ENCODE results near the gene ZNF79. TPM values are rescaled to one million over a fixed set of nuclear protein-coding genes. Genes with fewer than 3 reads are reported as not detected.

ZNF79 gene
- total and polyA plus RNA-seq, 2 of the 4 experiments (the other 2 are of a cell fraction) = 5.6 to 15.4 TPM

DNA sequence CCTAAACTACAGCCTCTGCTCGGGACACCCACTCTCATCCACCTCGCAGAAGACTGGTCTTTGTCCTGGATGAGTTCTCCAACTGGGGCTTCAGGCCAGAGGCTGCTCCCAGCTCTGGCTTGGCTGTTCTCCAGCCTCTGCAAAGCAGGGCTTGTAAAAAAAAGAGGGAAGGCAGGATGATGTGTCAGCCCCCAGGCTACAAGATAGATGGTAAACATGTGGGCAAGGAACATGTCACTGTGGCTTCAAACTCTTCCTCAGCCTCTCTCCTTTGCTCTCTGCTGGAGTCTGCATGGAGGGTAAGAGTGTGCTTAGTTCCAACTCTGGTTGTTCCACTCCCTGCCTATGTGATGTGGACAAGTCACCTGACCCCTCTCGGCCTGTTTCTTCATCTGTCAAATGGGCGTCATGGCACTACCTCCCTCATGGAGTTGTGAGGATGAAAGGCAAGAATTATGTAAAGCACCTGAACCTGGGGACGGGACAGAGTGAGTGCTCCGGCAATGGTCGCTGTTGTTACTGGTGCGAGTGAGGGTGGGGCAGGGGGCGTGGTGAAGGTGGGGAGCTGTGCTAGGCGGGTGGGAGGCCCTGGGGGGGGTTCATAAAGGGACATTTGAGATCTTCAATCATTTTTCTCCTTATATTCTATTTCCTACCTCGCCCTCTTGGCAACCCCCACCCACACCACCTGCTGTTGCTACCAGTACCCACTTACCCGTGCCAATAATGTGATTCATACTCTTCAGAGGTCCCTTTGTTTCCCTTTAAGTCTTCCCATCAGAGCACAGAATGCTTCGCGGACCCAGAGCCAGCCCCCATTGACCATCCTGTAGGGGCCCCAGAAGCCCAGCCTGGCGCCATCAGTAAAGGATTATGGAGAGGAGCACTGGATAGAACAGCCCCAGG is 6.8 kb upstream of the ZNF79 start:
- CTCF ChIA-PET = interaction anchor here (1.5 kb wide), 1 partner anchor 212 kb away, joined by 3 read pairs; no protein-coding TSS in a partner anchor
- dilution Hi-C loops (cut with HindIII; ENCODE audit: low sequenced_read_pairs, unreplicated experiment) = no loop called here
- Histone ChIP-seq H3K27ac (ENCODE audit: insufficient read depth, low read length) (no peak overlapping the region), H3K18ac (ENCODE audit: low read depth, low read length) (no peak overlapping the region), H3K27me3 (ENCODE audit: control insufficient read depth, insufficient read depth, low read length) (no peaks in the 10 kb centered on the region), H2BK15ac (ENCODE audit: low read depth, low read length) (no peak overlapping the region), H4K5ac (ENCODE audit: low read depth, low read length) (no peak overlapping the region), H3K36me3 (ENCODE audit: control insufficient read depth, insufficient read depth, low read length) (0 out of 2 replicates have a peak, but pooled peaks cover 2% of the 10 kb centered on the region), H3K4me2 (ENCODE audit: low read depth, low read length) (no peak overlapping the region), H3K4me1 (ENCODE audit: control insufficient read depth, insufficient read depth, low read length) (peaks cover 2% of the 10 kb centered on the region), H3K4me3 (ENCODE audit: insufficient read depth, low read depth, low read length) (no peak overlapping the region), H4K8ac (ENCODE audit: low read depth in 2 of 2, low read length in 2 of 2) (no peak overlapping the region), H2AFZ (replicated peaks; ENCODE audit: low read length, poor library complexity) (peak overlapping the region; percentile 40), H3K4ac (ENCODE audit: low read depth, low read length) (no peak overlapping the region), H3K79me1 (ENCODE audit: low read depth in 1 of 2, low read length in 2 of 2) (peaks cover 4 to 8% of the 10 kb centered on the region in 2 experiments), H3K9me1 (ENCODE audit: insufficient read depth, low read length) (peaks cover 9% of the 10 kb centered on the region; the same call in 1 of the 2 replicates), H2BK20ac (ENCODE audit: low read depth, low read length) (no peak overlapping the region), H4K91ac (ENCODE audit: insufficient read depth, low read depth, low read length) (no peak overlapping the region), H4K20me1 (ENCODE audit: insufficient read depth, low read length) (no peaks in the 10 kb centered on the region), H3K9me3 (ENCODE audit: control insufficient read depth, insufficient read depth, low read length) (no peaks in the 10 kb centered on the region), H2BK120ac (ENCODE audit: low read depth, low read length) (no peak overlapping the region), H3K23ac (ENCODE audit: low read depth, low read length) (no peak overlapping the region), H3K14ac (replicated peaks; ENCODE audit: low read depth, low read length) (no peak overlapping the region), H2BK5ac (ENCODE audit: low read depth, low read length, poor library complexity, severe bottlenecking) (no peak overlapping the region), H2AK9ac (replicated peaks; ENCODE audit: low read depth, low read length, poor library complexity) (no peak overlapping the region), H3K9ac (ENCODE audit: low read depth, low read length) (no peak overlapping the region), H3K56ac (ENCODE audit: extremely low read depth, insufficient read depth, low read length) (no peak overlapping the region), H2AK5ac (ENCODE audit: low read depth, low read length) (no peak overlapping the region)
- in situ Hi-C loops (cut with MboI; ENCODE audit: low sequenced_read_pairs) = no loop called here
- ATAC-seq (ENCODE audit: low read depth) (peak; percentile 52), DNase-seq (peak; percentile 78)
- POLR2A ChIA-PET (ENCODE audit: unreplicated experiment) = interaction anchor here (0.6 kb wide), 1 partner anchor 10 kb away, joined by 3 read pairs; no protein-coding TSS in a partner anchor
- intact Hi-C loops (cut with micrococcal nuclease) = no loop called here
- 75% methylated on average over 6 of the region's 15 CpGs; no CpG with 5 or more reads in 1 of the 2 experiments for WGBS, 2 experiments (ENCODE audit: extremely low coverage in 2 of 2, insufficient read length in 1 of 2)
- no TSS peak for BruUV-seq (replicated peaks)
- no peak for TF ChIP-seq POLR2A (IDR thresholded peaks at IDR 0.05; ENCODE audit: low read depth, low read length)
- no peak for TF ChIP-seq MAZ (IDR thresholded peaks at IDR 0.05; ENCODE audit: borderline replicate concordance, low read depth, low read length)
- no peak for TF ChIP-seq NFE2L2 (IDR thresholded peaks at IDR 0.05; ENCODE audit: low read depth, low read length)
- no peak for TF ChIP-seq RCOR1 (IDR thresholded peaks at IDR 0.05; ENCODE audit: insufficient replicate concordance, low read length)
- no peak for TF ChIP-seq MAFK (IDR thresholded peaks at IDR 0.05; ENCODE audit: low read depth, low read length)
- TF ChIP-seq CHD1 (IDR thresholded peaks at IDR 0.05; ENCODE audit: low read depth, low read length) = no peak
- TF ChIP-seq BHLHE40 (IDR thresholded peaks at IDR 0.05; ENCODE audit: low read depth, low read length) = no peak
- TF ChIP-seq SMC3 (IDR thresholded peaks at IDR 0.05; ENCODE audit: low read depth, low read length) = no peak
- TF ChIP-seq RFX5 (IDR thresholded peaks at IDR 0.05; ENCODE audit: low read depth, low read length) = no peak
- no peak for TF ChIP-seq MXI1 (IDR thresholded peaks at IDR 0.05; ENCODE audit: borderline replicate concordance, low read depth, low read length)
- TF ChIP-seq, protein P1, sequence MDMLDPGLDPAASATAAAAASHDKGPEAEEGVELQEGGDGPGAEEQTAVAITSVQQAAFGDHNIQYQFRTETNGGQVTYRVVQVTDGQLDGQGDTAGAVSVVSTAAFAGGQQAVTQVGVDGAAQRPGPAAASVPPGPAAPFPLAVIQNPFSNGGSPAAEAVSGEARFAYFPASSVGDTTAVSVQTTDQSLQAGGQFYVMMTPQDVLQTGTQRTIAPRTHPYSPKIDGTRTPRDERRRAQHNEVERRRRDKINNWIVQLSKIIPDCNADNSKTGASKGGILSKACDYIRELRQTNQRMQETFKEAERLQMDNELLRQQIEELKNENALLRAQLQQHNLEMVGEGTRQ (IDR thresholded peaks at IDR 0.05; ENCODE audit: low read depth, low read length) = no peak
- no peak for TF ChIP-seq CTCF (conservative IDR thresholded peaks at IDR 0.05; ENCODE audit: low read depth, low read length)
- no peak for TF ChIP-seq CEBPB (IDR thresholded peaks at IDR 0.05; ENCODE audit: low read depth, low read length)
- TF ChIP-seq FOS (IDR thresholded peaks at IDR 0.05; ENCODE audit: low read depth, low read length) = no peak
- no peak for TF ChIP-seq RAD21 (IDR thresholded peaks at IDR 0.05; ENCODE audit: low read length)

Data from IMR-90 (cell line).